PC-9 (cell line): ENCODE measurements around the gene CCDC85C.

Experiments used
- CTCF ChIP-seq: fragments of 200-600 bp; sonication (generic); conservative IDR thresholded peaks from 2 replicates; pipeline ENCODE4 v1.6.1; 2017; ENCODE audit warnings: mixed run types, antibody characterized with exemption, mild to moderate bottlenecking, moderate library complexity
- EZH2 ChIP-seq: fragments of 200-600 bp; sonication (generic); IDR thresholded peaks from 2 replicates; pipeline ENCODE4 v1.8.0; 2017; ENCODE audit warnings: antibody characterized with exemption, low read depth

- TF ChIP-seq CTCF (no peak), EZH2 (no peak)
Measured at GRCh38 chr14:99509871-99510555, 94.0 kb downstream of the CCDC85C start.
